Measurements from ENCODE around the gene OLFML2A. TPM values are rescaled to one million over a fixed set of nuclear protein-coding genes. Genes with fewer than 3 reads are reported as not detected.
"Not testable (repeated sequence)": the region's sequence is repeated elsewhere in the genome, so short reads cannot be mapped to it uniquely, and the experiment has no call there.

OLFML2A gene
- 30.6 and 33.7 TPM in 2 replicates for total RNA-seq
- 2.7 and 22.3 TPM in 2 replicates for polyA plus RNA-seq
- 4.4 and 29.0 TPM in 2 replicates for polyA plus RNA-seq (2012)
- 5.5 and 35.1 TPM in 2 replicates for polyA minus RNA-seq (ENCODE audit: low replicate concordance)

DNA sequence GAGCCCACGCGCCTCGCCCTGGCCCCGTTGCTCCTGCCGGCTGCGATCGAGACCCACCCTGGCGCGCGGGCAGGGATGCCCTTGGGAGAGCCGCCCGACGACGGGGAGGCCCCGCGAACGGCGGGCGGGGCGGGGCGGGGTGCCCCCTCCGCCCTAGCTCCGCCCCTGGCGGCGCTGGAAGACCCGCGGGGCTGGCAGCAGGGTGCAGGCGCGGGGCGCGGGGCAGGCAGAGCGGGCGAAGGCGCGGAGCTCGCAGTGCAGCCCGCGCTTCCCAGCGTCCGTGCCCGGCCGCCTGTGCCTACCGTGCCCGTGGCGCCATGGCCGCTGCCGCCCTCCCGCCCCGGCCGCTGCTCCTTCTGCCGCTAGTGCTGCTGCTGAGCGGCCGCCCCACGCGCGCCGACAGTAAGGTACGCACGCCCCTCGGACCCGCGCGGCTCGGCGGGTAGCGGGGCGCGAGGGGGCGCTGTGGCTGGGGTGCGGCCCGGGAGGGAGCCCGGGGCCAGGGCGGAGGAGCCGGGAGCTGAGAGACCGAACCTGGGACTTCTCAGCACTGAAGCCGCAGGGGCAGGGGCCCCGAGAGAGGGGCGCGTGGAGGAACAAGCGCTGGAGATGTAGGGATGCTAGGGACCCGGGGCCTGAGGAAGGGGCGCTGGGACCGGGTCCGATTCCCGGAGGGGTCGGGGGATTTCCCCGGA lies at the start of gene OLFML2A:
Gene OLFML2A (plus strand): TSS at position 180 of the 695 bp plus-strand sequence. CDS start 138 bp downstream, at position 318.
- H2AFZ ChIP-seq (ENCODE audit: low read length), result peak within 1 kb of the TSS; percentile 65
- H3K27me3 ChIP-seq (ENCODE audit: control insufficient read depth, insufficient read depth, low read length), result no peaks in the 10 kb centered on the region
- peak within 1 kb of the TSS; percentile 42 to 61 (median 48) for H3K4me3 ChIP-seq (replicated peaks in 1 of 4; ENCODE audit: control extremely low read depth in 1 of 4, insufficient read depth in 1 of 4, low read depth in 3 of 4, low read length in 4 of 4)
- no peaks in the 10 kb centered on the region for H3K79me2 ChIP-seq (ENCODE audit: control insufficient read depth, insufficient read depth, low read length)
- DNase-seq (ENCODE audit: low read depth in 2 of 2), result no peak
- no peaks in the 10 kb centered on the region for H3K36me3 ChIP-seq (ENCODE audit: control insufficient read depth, insufficient read depth, low read length)
- no peak within 1 kb of the TSS for H3K27ac ChIP-seq (ENCODE audit: insufficient read depth, low read length)
- peaks cover 19% of the 10 kb centered on the region for H3K4me1 ChIP-seq (ENCODE audit: control insufficient read depth, extremely low read depth, insufficient read depth, low read length)
- TF ChIP-seq, protein P1, sequence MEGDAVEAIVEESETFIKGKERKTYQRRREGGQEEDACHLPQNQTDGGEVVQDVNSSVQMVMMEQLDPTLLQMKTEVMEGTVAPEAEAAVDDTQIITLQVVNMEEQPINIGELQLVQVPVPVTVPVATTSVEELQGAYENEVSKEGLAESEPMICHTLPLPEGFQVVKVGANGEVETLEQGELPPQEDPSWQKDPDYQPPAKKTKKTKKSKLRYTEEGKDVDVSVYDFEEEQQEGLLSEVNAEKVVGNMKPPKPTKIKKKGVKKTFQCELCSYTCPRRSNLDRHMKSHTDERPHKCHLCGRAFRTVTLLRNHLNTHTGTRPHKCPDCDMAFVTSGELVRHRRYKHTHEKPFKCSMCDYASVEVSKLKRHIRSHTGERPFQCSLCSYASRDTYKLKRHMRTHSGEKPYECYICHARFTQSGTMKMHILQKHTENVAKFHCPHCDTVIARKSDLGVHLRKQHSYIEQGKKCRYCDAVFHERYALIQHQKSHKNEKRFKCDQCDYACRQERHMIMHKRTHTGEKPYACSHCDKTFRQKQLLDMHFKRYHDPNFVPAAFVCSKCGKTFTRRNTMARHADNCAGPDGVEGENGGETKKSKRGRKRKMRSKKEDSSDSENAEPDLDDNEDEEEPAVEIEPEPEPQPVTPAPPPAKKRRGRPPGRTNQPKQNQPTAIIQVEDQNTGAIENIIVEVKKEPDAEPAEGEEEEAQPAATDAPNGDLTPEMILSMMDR (conservative IDR thresholded peaks at IDR 0.05 in 1 of 2, IDR thresholded peaks at IDR 0.05 in 1 of 2; ENCODE audit: low read depth in 1 of 2, low read length in 2 of 2), result peak; percentile 10 to 21
- TF ChIP-seq EZH2 (IDR thresholded peaks at IDR 0.05; ENCODE audit: low read length, missing control alignments), result no peak
- no peaks in the 10 kb centered on the region for H3K9me3 ChIP-seq (ENCODE audit: control insufficient read depth, insufficient read depth, low read depth, low read length)
- H3K9ac ChIP-seq (ENCODE audit: insufficient read depth, low read length), result peak within 1 kb of the TSS; percentile 5
- peak within 1 kb of the TSS; percentile 96 for H3K4me2 ChIP-seq (ENCODE audit: extremely low read depth, insufficient read depth, low read length)
- H4K20me1 ChIP-seq (ENCODE audit: control insufficient read depth, extremely low read depth, insufficient read depth, low read length), result no peaks in the 10 kb centered on the region

GRCh38 chr9:124730772-124731171 lies 46.2 kb upstream of the OLFML2A start:
- Histone ChIP-seq H4K20me1 (ENCODE audit: control insufficient read depth, extremely low read depth, insufficient read depth, low read length) (no peaks in the 10 kb centered on the region), H3K79me2 (ENCODE audit: control insufficient read depth, insufficient read depth, low read length) (no peaks in the 10 kb centered on the region), H3K4me1 (ENCODE audit: control insufficient read depth, extremely low read depth, insufficient read depth, low read length) (peaks cover 3% of the 10 kb centered on the region), H2AFZ (ENCODE audit: low read length) (no peak overlapping the region), H3K4me3 (replicated peaks in 1 of 4; ENCODE audit: control extremely low read depth in 1 of 4, insufficient read depth in 1 of 4, low read depth in 3 of 4, low read length in 4 of 4) (no peak overlapping the region), H3K4me2 (ENCODE audit: extremely low read depth, insufficient read depth, low read length) (no peak overlapping the region), H3K36me3 (ENCODE audit: control insufficient read depth, insufficient read depth, low read length) (no peaks in the 10 kb centered on the region), H3K27ac (ENCODE audit: insufficient read depth, low read length) (no peak overlapping the region), H3K9me3 (ENCODE audit: control insufficient read depth, insufficient read depth, low read depth, low read length) (no peaks in the 10 kb centered on the region), H3K27me3 (ENCODE audit: control insufficient read depth, insufficient read depth, low read length) (no peaks in the 10 kb centered on the region), H3K9ac (ENCODE audit: insufficient read depth, low read length) (no peak overlapping the region)
- no peak for DNase-seq (ENCODE audit: low read depth in 2 of 2)
- no peak for TF ChIP-seq EZH2 (IDR thresholded peaks at IDR 0.05; ENCODE audit: low read length, missing control alignments)

DNA sequence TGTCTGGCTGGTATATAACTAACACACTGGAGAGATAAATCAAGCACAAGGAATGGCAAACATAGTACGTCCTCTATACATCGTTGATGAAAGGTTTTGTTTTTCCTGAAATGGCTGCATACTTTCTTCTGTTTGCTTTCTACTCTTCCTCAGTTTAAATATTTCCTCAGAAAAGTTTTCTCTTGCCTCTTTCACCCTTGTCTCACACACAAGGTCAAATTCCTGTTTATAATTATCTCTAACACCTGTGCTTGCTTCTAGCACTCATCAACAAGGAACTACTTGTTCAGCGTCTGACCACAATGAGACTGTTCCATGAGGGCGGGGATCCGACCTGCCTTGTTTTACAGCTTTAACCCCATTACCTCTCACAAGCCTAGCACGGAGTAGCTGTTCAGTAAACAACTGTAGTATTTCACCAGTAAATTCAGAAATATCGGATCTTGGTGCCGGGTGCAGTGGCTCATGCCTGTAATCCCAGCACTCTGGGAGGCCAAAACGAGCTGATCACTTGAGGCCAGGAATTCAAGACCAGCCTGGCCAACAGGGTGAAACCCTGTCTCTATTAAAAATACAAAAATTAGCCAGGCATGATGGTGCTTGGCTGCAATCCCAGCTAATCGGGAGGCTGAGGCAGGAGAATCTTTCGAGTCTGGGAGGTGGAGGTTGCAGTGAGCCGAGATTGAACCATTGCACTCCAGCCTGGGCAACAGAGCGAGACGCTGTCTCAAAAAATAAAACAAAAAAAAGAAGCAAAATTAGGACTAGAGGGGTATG lies 42.8 kb upstream of the OLFML2A start:
- Histone ChIP-seq H3K9me3 (ENCODE audit: control insufficient read depth, insufficient read depth, low read depth, low read length) (no peaks in the 10 kb centered on the region), H3K27ac (ENCODE audit: insufficient read depth, low read length) (no peak overlapping the region), H3K79me2 (ENCODE audit: control insufficient read depth, insufficient read depth, low read length) (no peaks in the 10 kb centered on the region), H3K4me1 (ENCODE audit: control insufficient read depth, extremely low read depth, insufficient read depth, low read length) (peaks cover 3% of the 10 kb centered on the region), H4K20me1 (ENCODE audit: control insufficient read depth, extremely low read depth, insufficient read depth, low read length) (no peaks in the 10 kb centered on the region), H3K27me3 (ENCODE audit: control insufficient read depth, insufficient read depth, low read length) (no peaks in the 10 kb centered on the region), H3K9ac (ENCODE audit: insufficient read depth, low read length) (no peak overlapping the region), H3K36me3 (ENCODE audit: control insufficient read depth, insufficient read depth, low read length) (no peaks in the 10 kb centered on the region), H3K4me2 (ENCODE audit: extremely low read depth, insufficient read depth, low read length) (no peak overlapping the region), H3K4me3 (replicated peaks in 1 of 4; ENCODE audit: control extremely low read depth in 1 of 4, insufficient read depth in 1 of 4, low read depth in 3 of 4, low read length in 4 of 4) (no peak overlapping the region), H2AFZ (ENCODE audit: low read length) (no peak overlapping the region)
- no peak for TF ChIP-seq EZH2 (IDR thresholded peaks at IDR 0.05; ENCODE audit: low read length, missing control alignments)
- TF ChIP-seq, protein P1 (conservative IDR thresholded peaks at IDR 0.05 in 1 of 2, IDR thresholded peaks at IDR 0.05 in 1 of 2; ENCODE audit: low read depth in 1 of 2, low read length in 2 of 2), result no peak
- no peak for DNase-seq (ENCODE audit: low read depth in 2 of 2)

- not testable (repeated sequence) for H4K20me1 ChIP-seq (ENCODE audit: control insufficient read depth, extremely low read depth, insufficient read depth, low read length); H3K36me3 ChIP-seq (ENCODE audit: control insufficient read depth, insufficient read depth, low read length); H3K27ac ChIP-seq (ENCODE audit: insufficient read depth, low read length); H3K9ac ChIP-seq (ENCODE audit: insufficient read depth, low read length); H2AFZ ChIP-seq (ENCODE audit: low read length); H3K9me3 ChIP-seq (ENCODE audit: control insufficient read depth, insufficient read depth, low read depth, low read length); H3K79me2 ChIP-seq (ENCODE audit: control insufficient read depth, insufficient read depth, low read length); H3K4me3 ChIP-seq (replicated peaks in 1 of 4; ENCODE audit: control extremely low read depth in 1 of 4, insufficient read depth in 1 of 4, low read depth in 3 of 4, low read length in 4 of 4); H3K27me3 ChIP-seq (ENCODE audit: control insufficient read depth, insufficient read depth, low read length); H3K4me1 ChIP-seq (ENCODE audit: control insufficient read depth, extremely low read depth, insufficient read depth, low read length); DNase-seq (ENCODE audit: low read depth in 2 of 2)
- peak overlapping the region; percentile 3 for H3K4me2 ChIP-seq (ENCODE audit: extremely low read depth, insufficient read depth, low read length)
These were observed 42.2 kb upstream of the OLFML2A start for GRCh38 chr9:124734741-124735083.

Data from fibroblast of lung (primary cell).